Activated CD4-positive, alpha-beta T cell treated with anti-CD3 and anti-CD28 coated beads, Interleukin-2, amount 50 U/mL, for 1 hour (primary cell): Measurements from ENCODE around the gene RYK.
"Not testable (repeated sequence)": the region's sequence is repeated elsewhere in the genome, so short reads cannot be mapped to it uniquely, and the experiment has no call there.

Experiments used
- DNase-seq: peaks from one replicate; pipeline ENCODE4 v3.0.0-alpha.2; 2020

The RYK gene

DNA sequence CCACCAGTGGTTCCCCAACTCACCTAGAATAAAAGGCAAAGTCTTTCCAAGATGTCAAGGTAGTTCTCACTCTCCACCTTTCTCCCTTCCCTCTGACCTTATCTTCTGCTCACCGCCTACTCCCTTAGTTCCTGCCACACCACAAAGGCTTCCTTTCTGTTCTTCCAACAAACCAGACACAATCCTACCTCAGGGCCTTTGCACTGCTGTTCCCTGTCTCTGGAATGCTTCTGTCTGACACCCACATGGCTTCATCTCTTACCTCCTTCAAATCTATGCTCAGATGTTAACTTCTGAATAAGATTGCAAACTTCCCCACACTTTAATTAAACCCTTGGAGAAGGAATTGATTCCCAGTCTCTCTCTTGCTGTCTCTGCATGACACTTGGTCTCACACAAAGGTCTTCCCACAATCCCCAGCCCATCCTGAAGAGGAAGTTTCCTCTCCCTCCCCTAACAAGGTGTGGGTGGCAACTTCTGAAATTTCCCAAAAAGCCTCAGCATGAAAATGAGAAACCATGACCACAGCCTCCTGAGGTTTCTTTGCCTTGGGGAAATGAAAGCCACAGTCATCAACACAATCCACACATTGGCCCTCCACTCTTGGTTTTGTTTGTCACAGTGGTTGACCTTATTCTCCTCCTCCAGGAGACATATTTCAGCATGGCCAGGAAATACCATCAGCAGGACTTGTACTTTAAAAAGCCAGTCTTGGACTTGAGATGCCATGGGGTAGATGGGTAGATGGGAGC, 3.0 kb upstream of the RYK start:
- DNase-seq = no peak

DNA sequence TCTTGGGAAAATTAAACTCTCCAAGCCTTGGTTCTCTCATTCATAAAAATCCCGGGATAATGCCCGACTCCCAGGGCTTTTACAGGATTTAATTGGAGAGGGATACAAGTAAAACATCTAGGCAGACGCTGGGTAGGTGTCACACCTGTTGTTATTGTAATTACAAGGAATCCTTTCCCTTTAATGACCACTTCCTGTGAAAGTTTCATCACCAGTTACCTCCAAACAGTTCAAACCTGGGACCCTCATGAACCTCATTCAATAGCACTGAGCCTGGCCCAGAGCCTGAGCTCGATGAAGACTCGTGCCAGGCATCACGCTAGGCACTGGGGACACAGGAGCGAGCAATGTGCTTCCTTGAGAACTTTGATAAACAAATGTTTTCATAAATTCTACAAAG, 2.1 kb upstream of the RYK start:
- DNase-seq = no peak

DNA sequence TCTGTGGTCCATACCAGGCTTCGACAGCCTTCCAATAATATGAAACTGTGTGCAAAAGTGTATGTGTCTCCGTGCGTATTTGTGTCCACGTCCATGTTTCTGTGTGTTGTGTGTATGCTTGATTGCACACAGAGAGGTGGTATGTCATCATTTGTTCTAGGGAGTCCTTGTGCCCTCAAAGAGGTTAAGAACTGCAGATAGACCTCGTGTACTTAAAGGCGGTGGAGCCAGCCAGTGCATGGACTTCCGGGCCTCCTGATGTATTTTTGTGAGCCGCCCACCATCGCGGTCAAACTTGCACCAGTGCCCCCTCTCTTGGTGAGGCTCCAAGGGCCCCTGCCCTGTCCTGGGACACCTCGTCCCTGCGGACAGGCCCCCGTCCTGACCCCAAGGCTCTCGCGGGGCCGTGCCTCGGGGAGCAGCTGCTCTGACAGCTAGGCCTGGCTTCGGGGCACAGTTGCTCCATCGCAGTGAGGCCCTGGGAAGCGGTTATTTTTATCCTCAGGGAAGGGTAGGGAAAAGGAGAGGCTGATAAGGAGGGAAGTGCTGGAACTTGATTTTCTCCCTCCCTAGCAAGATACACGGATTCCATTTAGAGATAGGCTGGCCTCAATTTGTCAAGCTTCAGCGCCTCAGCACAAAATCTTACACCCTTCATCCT, 1.2 kb upstream of the RYK start:
- no peak for DNase-seq

DNA sequence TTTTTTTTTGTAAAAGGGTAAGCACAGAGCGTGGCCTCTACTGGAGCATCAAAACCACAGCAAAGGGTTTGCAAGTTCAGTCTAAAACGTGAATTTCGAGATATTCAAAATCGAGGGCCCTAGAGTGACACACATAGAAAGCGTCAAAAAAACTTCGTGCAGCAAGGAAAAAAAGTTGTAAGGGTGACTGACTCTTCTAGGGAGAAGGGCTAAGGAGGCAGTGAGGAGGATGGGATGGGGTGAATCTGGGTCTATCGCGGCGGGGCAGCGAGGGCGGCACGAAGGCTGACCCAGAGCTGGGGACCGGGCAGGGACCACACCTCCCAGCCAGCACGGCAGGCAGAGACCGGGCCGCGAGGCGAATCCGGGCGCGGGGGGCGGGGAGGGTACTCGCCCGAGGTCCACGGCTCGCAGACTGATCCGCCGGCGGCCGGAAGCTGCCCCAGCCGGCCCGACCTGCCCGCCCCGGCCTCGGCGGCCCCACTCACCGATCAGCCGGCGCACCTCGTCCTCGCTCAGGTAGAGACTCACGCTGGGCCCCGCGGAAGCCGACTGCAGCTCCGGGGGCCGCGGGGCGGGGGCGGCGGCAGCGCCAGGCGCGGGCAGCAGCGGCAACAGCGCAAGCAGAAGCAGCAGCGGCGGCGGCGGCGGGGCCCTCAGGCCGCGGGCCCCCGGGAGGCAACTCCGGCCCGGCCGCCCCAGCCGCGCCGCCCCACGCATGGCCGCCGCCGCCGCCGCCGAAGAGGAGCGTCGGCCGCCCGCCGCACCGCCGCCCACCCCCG, 533 bp downstream of the RYK start:
- peak; percentile 32 for DNase-seq

DNA sequence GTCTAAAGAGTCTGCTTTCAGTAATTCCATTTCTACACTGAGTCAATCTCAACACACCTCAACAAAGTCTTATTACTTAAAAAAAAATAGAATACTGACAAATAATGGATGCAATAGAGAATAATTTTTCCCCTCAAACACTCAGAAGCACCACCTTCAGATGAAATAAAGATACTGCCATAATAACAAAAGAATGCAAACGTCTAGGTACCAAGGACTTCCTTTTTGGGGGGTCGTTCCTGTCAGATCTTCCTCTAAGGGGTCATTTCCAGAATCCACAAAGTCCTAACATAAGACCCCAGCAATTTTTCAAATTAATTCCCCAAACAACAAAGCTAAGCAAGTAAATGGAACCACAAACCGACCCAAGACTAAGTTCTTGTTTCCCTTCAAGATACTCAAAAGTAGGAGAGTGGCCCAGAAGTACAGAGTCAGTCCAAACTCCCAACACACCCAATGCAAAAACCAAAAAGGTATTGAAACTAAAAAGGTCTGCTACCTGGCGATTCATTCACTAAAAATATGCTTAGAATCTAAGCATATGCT, 1.3 kb downstream of the RYK start:
- no peak for DNase-seq

DNA sequence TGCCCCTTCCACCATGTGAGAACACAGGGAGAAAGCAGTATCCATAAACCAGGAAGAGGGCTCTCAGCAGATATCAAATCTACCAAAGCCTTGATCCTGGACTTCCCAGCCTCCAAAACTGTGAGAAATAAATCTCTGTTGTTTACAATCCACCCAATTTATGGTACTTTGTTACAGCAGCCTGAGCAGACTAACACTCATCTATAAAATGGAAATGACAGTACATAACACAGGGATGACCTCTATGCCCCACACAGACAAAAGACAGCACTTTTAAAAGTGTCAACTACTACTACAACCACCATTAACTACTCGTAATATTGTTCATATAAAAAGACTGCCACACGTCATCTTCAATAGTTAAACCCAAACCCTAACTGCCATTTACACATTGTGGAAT, 5.7 kb downstream of the RYK start:
- DNase-seq = no peak

DNA sequence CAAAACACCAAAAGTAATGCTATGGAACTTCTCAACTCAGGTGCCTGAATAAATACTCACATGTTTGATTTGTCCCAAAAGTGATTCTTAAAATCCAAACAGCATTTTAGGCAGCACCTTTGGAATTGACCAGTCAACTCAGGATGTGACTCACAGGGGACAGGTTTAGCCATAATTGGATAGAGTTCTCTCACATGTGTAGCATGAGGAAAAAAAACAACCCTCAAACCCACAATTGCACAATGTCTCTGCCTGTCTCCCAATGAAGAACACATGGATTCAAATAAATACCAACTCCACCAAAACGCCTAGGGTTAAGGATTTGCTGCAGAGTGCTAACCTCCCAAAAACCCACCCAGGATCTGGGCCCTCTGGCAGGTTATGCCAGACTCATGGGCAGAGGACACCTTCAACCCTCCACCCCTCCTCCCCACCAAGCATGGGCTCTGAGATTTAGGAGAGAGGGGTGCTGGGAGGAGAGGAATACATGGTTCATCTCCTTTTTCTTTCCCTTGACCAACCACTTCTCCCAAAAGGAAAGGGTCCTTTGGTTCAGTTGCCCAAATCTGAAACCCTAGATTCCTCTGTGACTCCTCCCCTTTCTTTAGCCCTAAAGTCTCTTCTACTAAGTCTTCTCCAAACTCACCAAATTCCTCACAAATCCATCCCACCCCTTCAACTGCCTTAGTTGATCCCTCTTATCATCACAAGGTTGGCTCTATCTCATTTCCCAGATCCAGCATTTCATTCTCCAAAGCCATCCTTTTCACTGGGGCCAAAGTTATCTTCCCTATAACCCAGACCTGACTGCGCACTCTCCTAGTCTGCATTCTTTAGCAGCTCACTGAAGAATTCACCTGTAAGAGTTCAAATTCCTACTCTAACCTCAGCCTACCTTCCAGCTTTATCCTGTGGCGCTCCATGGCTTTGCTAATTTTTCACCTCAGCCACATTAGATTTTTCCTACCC, 7.7 kb downstream of the RYK start:
- DNase-seq = no peak

DNA sequence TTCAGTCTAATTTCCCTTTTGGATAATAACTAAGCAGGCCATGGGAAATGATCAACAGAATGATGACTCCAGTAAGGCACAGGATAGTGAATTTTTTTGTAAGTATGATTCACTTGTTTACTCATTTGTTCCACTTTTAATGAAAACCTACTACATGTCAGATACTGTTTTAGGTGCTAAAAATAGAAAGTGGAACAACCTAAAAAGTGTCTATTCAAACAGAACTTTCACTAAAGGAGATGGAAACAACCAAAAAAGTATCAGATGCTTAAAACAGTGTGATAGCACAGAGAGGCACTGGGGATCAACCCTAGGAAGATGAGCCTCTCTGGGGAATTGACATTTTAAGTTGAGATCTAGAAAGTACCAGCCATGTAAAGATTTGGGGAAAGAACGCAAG, 11.1 kb downstream of the RYK start:
- no peak for DNase-seq

DNA sequence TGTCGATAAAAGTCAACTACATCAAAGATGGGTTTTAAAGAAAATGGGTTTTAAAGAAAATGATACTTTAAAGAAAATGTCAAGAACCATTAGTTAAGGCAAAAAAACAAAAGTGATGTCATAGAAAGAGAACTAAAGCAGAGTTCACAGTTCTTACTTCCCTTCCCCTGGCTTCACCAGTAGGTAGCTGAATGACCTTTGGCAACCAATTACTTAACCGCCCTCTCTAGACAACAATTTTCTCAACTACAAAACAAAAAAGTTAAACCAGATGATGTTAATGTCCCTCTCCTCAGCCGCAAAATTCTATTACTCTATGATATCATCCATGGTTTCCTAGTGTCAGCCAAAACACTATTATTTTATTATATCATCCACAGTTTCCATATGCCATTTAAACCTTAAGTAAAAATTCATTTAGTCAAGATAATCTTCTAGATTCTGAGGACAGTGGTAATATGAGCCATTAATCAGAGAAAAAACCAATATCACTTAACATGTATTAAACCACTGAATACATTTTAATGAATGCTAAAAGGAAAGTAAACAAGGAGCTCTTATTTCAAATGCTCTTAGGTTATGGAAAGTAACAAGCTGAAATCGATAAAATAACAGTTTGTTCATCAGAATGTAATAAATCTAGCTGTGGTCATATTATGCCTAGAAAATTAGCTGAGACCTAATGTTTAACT, 13.1 kb downstream of the RYK start:
- no peak for DNase-seq

DNA sequence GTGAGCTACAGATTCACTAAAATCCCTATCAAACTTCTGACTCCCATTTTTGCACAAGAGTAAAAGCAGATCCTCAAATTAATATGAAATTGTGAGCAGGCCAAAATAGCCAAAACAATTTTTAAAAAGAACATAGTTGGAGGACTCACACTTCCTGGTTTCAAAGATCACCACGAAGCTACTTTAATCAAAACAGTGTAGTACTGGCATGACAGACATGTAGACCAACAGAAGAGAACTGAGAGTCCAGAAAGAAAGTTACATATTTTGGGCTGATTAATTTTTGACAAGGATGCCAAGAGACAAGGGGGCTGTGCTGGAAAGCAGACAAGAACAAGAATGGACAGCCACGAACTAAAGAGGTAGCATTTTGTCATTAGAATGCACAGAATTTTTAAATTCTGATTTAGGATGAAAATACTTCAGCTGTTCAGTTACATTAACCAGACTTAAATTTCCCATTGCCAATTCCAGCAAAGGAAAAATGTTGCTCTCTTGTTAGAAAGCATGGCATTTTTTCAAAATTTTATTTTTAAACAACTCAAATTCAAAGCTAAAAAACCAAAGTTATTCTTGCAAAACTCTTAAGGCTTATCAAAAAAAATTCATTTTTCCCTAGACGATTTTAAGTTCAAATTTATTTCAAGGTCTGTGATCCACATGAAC, 14.0 kb downstream of the RYK start:
- no peak for DNase-seq

DNA sequence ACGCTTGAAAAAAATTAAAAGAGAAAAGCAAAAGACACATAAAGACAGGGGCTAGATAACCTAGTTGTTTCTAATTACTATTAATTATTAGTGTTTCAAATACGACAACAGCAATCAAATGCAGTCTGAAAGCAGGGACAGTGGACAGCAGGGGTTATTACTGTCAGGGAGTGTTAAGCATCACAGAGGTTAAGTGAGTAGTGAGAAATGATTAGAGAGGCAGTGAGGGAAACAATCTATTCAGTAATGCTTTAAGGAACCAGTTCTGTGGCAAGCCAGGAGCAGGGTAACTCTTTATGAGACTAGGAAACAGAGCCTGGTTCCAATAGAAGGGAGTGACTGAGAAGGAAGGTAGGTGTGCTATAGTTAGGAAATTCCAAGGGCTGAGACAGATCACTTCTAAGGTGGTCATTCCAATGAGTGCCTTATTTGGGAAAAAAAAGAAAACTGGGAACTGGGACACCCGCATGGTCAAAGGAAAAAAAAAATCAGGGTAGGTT, 15.0 kb downstream of the RYK start:
- no peak for DNase-seq

DNA sequence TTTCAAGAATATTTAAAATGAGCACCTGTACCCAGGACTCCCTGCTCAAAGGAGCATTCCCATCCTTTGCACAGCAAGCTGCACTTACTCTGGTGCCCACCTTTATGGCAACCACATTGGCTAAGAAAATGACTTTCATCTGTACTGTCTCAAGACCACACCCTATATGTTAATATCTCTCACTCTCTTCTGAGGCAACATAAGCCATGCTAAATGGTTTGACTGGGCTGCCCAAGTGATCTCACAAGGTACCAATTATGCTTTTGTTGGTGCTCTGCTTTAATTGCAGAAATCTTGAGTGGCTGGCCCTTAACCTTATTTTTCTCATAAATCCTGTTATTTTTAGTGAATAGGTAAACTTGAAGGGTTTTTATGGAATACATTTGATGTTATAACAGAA, 17.7 kb downstream of the RYK start:
- no peak for DNase-seq

DNA sequence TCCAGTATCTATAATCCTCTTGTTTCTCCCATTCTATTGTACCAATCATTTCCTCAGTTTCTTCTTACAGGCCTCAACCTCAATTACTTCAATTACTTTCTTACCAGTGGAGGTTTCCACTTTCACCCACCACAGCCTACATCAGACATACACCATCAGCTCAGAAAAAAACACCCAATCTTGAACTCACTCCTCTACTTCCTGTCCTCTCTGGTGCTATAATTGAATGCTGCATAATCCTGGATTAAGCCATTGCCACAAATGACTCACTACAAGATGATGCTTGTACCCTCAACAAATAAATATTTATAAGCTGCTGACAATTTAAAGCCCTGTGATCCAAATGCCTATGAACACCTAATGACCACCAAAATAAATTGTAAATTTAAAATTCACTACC, 18.5 kb downstream of the RYK start:
- DNase-seq = no peak

DNA sequence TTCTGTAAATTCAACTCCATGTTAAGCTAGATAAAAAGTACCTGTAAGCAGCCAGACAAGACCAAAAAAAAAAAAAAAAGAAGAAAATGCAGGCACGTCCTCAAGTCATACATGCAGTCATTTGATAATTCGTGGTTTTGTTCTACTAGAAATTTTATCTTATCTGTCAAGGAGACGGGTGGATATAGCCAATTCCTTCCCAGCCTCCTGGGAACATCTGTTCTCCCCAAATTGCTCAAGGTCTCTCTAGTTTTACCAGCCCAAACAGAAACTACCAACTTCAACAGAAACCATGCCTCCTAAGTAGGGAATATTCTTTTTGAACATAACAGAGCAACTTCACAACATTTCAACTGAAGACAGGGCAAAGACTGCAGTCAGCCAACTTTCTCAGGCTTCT, 19.5 kb downstream of the RYK start:
- no peak for DNase-seq

DNA sequence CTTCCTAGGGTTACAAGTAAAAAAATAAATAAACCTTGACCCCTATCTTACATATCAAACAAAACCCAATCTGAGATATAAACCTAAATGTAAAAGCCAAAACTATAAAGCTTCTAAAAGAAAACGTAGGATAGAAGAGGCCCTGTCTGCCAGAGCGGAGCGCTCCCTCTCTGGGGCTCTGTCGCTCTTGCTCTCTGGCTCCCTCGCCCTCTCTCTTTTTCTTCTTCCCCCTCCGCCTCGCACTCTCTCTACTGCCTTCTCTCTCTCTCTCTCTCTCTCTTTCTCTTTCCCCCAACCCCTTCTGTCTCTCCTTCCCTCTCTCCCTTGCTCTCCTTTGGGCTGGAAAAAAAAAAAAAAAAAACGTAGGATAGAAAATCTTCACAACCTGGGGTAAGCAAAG, 21.6 kb downstream of the RYK start:
- DNase-seq = no peak

DNA sequence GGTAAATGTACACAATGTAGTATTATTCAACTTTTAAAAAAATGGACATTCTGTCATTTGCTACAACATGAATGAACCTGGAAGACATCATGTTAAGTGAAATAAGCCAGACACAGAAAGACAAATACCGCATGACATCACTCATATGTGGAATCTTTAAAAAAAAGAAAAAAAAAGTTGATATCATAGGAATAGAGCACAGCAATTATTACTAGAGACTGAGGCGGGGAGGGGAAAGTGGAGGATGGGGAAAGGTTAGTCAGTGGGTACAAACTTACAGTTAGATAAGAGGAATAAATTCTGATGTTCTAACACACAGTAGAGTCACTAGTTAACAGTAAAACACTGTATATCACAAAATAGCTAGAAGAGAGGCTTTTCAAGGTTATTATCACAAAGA, 22.2 kb downstream of the RYK start:
- DNase-seq = no peak

DNA sequence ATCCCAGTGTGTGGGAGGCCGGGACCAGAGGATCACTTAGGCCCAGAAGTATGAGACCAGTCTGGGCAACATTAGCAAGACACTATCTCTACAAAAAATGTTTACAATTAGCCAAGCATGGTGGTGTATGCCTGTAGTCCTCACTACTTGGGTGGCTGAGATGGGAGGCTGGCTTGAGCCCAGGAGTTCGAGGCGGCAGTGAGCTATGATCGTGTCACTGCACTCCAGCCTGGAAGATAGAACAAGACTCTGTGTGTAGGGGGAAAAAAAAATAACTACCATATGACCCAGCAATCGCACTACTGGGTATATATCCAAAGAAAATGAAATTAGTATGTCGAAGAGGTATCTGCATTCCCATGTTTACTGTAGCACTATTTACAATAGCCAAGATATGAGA, 22.6 kb downstream of the RYK start:
- no peak for DNase-seq

DNA sequence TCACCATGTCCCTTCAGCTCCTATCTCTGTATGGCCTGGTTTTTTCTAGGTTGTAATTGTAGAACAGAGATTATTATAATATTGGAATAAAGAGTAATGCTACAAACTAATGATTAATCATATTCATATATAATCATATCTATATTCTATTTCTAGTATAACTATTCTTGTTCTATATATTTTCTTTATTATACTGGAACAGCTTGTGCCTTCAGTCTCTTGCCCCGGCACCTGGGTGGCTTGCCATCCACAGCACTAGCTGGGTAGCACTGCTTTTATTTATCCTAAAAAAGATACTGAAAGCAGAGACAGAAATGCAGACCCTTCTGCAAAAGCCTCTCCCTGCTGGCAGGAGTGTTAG, 25.9 kb downstream of the RYK start:
- not testable (repeated sequence) for DNase-seq

DNA sequence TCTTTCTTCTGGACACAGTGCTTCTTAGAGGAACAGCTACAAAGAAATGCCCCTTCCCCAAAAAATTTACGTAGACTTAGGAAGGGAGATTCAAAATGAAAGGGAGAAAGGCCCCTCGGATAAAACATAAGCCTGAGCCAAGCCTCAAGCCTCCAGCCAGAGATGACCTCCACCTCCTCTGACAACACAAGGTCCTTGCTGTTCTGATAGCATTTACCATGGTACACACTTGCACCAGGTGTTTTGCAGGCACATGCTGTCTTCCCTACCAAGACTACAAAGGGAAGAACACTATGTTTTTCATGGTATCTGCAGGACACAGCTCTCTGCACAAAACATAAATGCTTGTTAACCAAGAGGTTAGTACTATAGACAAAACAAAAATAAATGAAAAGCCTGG, 27.8 kb downstream of the RYK start:
- DNase-seq = no peak

DNA sequence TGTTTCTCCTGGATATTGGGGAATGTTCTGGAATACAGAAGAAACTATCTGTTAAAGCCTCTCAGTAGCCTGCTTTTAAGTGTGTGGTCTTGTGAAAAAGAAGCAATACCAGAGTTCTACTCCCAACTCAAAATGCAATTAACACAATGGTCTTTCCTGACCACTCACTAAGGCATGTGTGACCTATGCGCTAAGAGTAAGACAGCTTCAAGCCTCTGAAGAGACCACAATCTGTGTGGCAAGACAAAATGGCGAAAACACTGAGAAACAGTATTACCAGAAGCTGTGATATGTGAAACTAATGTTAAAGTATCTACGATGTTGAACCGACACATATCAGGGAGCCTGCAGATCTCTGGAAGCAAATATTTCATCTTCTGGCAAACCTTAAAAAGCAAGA, 33.8 kb downstream of the RYK start:
- DNase-seq = no peak

DNA sequence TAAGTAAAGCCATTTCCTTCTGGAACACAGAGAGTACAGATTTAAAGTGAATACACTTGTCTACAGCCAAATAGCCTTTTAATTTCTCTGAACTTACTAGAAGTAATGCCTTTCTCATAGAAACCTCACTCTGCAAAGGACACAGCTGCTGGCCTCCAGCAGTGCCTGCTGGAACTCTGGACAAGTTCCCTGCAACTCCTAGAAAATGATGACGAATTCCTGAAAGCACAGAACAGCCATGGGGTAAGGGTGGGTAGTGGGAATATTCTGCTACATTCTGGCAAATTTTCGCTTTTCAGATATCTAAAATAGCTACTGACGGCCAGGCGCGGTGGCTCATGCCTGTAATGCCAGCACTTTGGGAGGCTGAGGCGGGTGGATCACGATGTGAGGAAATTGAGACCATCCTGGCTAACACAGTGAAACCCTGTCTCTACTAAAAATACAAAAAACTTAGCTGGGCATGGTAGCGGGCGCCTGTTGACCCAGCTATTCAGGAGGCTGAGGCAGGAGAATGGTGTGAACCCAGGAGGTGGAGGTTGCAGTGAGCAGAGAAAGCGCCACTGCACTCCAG, 34.4 kb downstream of the RYK start:
- DNase-seq = no peak
